GM19043 (cell line): ENCODE results near the gene NEK6.
A peak's percentile ranks its signal among the peaks of the same experiment; 100 is the strongest.
"Not testable (repeated sequence)": the region's sequence is repeated elsewhere in the genome, so short reads cannot be mapped to it uniquely, and the experiment has no call there.

Source experiments
- ATAC-seq: cut with Tn5 transposase; IDR thresholded peaks from one replicate; pipeline ENCODE4 v1.9.1; 2021; ENCODE audit warnings: low read depth; ENCODE audit not compliant: unreplicated experiment

Gene NEK6

GRCh38 chr9:124225945-124226344, 31.8 kb upstream of the NEK6 start:
- no peak for ATAC-seq

- ATAC-seq, result no peak
Observed at GRCh38 chr9:124228516-124228915, 29.2 kb upstream of the NEK6 start.

- no peak for ATAC-seq
Observed at GRCh38 chr9:124231095-124231737, 26.5 kb upstream of the NEK6 start.

- ATAC-seq, result no peak
Observed at GRCh38 chr9:124238546-124239140, 19.1 kb upstream of the NEK6 start.

- ATAC-seq, result no peak
Observed at GRCh38 chr9:124239249-124240073, 18.3 kb upstream of the NEK6 start.

- ATAC-seq, result no peak
Observed at GRCh38 chr9:124242331-124243194, 15.2 kb upstream of the NEK6 start.

- not testable (repeated sequence) for ATAC-seq
Observed at GRCh38 chr9:124247393-124247792, 10.4 kb upstream of the NEK6 start.

GRCh38 chr9:124248066-124248465, 9.7 kb upstream of the NEK6 start:
- no peak for ATAC-seq

GRCh38 chr9:124248960-124249359, 8.8 kb upstream of the NEK6 start:
- ATAC-seq, result no peak

GRCh38 chr9:124251204-124251603, 6.5 kb upstream of the NEK6 start:
- ATAC-seq, result no peak

- ATAC-seq, result no peak
Observed at GRCh38 chr9:124251605-124252378, 6.0 kb upstream of the NEK6 start.

GRCh38 chr9:124252878-124253277, 4.9 kb upstream of the NEK6 start:
- ATAC-seq, result not testable (repeated sequence)

GRCh38 chr9:124254261-124254682, 3.5 kb upstream of the NEK6 start:
- ATAC-seq, result peak; percentile 67

GRCh38 chr9:124255222-124255621, 2.5 kb upstream of the NEK6 start:
- no peak for ATAC-seq

GRCh38 chr9:124256517-124257069, 1.2 kb upstream of the NEK6 start:
- no peak for ATAC-seq

- no peak for ATAC-seq
Observed at GRCh38 chr9:124257070-124257843, 492 bp upstream of the NEK6 start.

GRCh38 chr9:124258607-124259157, 933 bp downstream of the NEK6 start:
- ATAC-seq, result no peak

- ATAC-seq, result no peak
Observed at GRCh38 chr9:124259158-124259808, 1.5 kb downstream of the NEK6 start.
